AG04450 (cell line): ENCODE data around the gene FOSL2. TPM values are rescaled to one million over a fixed set of nuclear protein-coding genes. Genes with fewer than 3 reads are reported as not detected.

ENCODE experiments used
- CTCF ChIA-PET: fragments of 300-600, 350-600 bp; formaldehyde crosslinking; extraction: SDS; loops from one replicate; lab custom pipeline; 2022; ENCODE audit warnings: antibody characterized with exemption, inconsistent platforms; lab: Charles Lee
- POLR2A ChIA-PET: fragments of 350-600 bp; formaldehyde crosslinking; extraction: SDS; loops from one replicate; lab custom pipeline; 2021; ENCODE audit warnings: antibody characterized with exemption, inconsistent platforms; lab: Yijun Ruan, JAX
- DNase-seq: peaks from one replicate; pipeline ENCODE4 v3.0.0-alpha.2; 2011; ENCODE audit warnings: low read depth, low spot score
- H3K27ac ChIP-seq: one replicate; pipeline ENCODE4 v1.5.1; 2012; ENCODE audit warnings: low read depth, low read length, control low read depth
- H3K27me3 ChIP-seq: one replicate; pipeline ENCODE4 v1.6.0; 2012; ENCODE audit warnings: low read length; ENCODE audit not compliant: control insufficient read depth, insufficient read depth
- H3K4me3 ChIP-seq: 2 replicates; pipeline ENCODE4 v1.5.1; 2011; ENCODE audit warnings: mild to moderate bottlenecking, low read depth, low read length, control low read depth
- H3K9me3 ChIP-seq: 2 replicates; pipeline ENCODE4 v1.5.1; 2012; ENCODE audit warnings: low read length; ENCODE audit not compliant: control insufficient read depth, insufficient read depth
- polyA plus RNA-seq: library from polyadenylated mRNA; depleted of rRNA; stranded (reverse); fragments of >200 nt; gene quantifications from 2 replicates; pipeline ENCODE4 v1.2.3, GENCODE V29; 2011
- TF ChIP-seq, protein P1 (sequence below): IDR thresholded peaks from 2 replicates; pipeline ENCODE4 v1.5.1; 2011; ENCODE audit warnings: low read depth, low read length, control low read depth, inconsistent platforms

Gene FOSL2
- polyA plus RNA-seq, 1 experiment, result 45.3 TPM

GRCh38 chr2:28447086-28447485 is 54.4 kb downstream of the FOSL2 start:
- H3K27me3 ChIP-seq, result no peaks in the 10 kb centered on the region
- ChIA-PET CTCF (interaction anchor here (1.1 to 1.5 kb wide), 2 partner anchors 554 to 724 kb away, joined by 3 to 5 read pairs; no protein-coding TSS in a partner anchor), POLR2A (no interaction called here)
- TF ChIP-seq, protein P1, sequence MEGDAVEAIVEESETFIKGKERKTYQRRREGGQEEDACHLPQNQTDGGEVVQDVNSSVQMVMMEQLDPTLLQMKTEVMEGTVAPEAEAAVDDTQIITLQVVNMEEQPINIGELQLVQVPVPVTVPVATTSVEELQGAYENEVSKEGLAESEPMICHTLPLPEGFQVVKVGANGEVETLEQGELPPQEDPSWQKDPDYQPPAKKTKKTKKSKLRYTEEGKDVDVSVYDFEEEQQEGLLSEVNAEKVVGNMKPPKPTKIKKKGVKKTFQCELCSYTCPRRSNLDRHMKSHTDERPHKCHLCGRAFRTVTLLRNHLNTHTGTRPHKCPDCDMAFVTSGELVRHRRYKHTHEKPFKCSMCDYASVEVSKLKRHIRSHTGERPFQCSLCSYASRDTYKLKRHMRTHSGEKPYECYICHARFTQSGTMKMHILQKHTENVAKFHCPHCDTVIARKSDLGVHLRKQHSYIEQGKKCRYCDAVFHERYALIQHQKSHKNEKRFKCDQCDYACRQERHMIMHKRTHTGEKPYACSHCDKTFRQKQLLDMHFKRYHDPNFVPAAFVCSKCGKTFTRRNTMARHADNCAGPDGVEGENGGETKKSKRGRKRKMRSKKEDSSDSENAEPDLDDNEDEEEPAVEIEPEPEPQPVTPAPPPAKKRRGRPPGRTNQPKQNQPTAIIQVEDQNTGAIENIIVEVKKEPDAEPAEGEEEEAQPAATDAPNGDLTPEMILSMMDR, result no peak
- no peaks in the 10 kb centered on the region; the same call in 1 of the 2 replicates for H3K9me3 ChIP-seq
- DNase-seq, result no peak
- no peak overlapping the region for H3K4me3 ChIP-seq
- H3K27ac ChIP-seq, result peak overlapping the region; percentile 89

DNA sequence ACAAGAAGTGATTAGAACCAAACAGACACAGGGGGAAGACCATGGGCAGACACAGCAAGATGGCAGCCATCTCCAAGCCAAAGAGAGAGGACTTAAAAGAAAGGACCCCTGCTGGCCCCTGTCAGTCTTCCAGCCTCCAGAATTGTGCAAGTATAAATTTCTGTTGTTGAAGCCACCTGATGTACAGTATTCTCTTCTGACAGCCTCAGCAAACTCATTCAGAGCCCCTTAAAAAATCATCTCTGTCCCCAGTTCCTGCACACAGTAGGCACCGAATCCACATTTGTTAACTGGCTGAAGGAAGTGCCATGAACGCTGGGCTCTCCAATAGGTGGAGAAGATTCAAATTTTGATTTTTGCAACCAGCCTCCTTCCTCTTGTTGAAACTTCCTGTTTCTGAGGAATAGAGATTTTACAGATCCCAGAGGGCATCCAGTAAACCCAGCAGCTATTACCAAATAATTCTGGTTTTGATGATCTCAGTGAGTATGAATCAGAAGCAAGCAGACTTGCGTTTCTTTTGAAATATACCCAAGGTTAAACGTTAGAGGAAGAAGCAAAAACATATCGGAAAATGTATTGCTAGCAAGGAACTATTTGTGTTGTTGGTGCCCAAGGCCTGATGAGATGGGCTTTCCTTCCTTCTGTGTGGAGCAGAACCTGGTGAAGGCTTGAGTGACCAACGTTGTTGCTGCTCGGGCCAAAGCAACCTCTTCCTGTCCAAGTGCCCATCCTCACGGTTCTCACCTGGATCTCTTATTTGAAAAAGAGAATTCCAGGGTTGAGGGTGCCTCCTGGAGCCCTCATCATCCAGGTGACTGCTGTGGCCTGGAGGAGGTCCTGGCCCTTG is 55.5 kb downstream of the FOSL2 start:
- TF ChIP-seq, protein P1, result no peak
- H3K4me3 ChIP-seq, result no peak overlapping the region
- no peaks in the 10 kb centered on the region for H3K27me3 ChIP-seq
- ChIA-PET POLR2A (no interaction called here), CTCF (no interaction called here)
- DNase-seq, result peak; percentile 61
- peak overlapping the region; percentile 82 for H3K27ac ChIP-seq
- H3K9me3 ChIP-seq, result no peaks in the 10 kb centered on the region; the same call in 1 of the 2 replicates

DNA sequence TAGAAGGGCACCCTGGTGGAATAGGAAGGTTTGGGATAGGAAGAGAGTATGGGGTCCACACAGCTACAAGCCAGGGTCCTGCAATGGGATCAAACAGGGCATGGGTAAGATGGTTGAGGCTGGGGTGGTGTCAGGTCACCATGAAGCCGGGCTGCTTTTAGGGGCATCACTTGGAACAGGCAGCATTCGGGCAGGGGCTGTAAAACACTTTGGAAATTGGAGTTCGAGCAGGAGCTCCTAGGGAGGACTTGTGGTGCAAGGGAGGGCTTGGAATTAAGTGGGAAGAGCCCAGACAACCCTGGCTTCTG is 56.1 kb downstream of the FOSL2 start:
- POLR2A ChIA-PET, result no interaction called here
- CTCF ChIA-PET, result no interaction called here
- H3K27ac ChIP-seq, result peak overlapping the region; percentile 79
- H3K9me3 ChIP-seq, result no peaks in the 10 kb centered on the region; the same call in 1 of the 2 replicates
- no peak for DNase-seq
- H3K27me3 ChIP-seq, result no peaks in the 10 kb centered on the region
- TF ChIP-seq, protein P1, result no peak
- no peak overlapping the region for H3K4me3 ChIP-seq

DNA sequence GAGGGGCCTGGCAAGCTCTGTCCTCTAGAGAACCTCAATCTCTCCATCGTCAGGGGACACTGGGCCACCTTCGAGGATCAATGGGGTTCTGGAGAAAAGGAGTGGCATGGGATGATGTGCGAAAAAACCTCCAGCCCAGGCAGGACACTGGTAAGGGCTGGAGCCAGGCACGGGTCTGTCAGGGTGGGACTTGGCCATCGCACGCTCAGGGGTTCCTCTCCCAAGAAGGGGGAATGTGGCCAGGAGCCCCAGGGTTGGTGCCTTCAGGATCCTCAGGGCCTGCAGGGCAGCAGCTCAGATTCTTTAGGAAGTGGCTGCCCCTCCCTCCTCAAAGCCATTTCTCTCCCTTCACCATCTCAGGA is 56.4 kb downstream of the FOSL2 start:
- H3K27ac ChIP-seq, result no peak overlapping the region
- no peak overlapping the region for H3K4me3 ChIP-seq
- no peaks in the 10 kb centered on the region for H3K27me3 ChIP-seq
- CTCF ChIA-PET, result no interaction called here
- TF ChIP-seq, protein P1, result no peak
- DNase-seq, result no peak
- no peaks in the 10 kb centered on the region; the same call in 1 of the 2 replicates for H3K9me3 ChIP-seq
- POLR2A ChIA-PET, result no interaction called here
